Esophagus squamous epithelium (tissue), 4 donors: Measurements from ENCODE around the gene SFTPA2.
"Not testable (repeated sequence)": the region's sequence is repeated elsewhere in the genome, so short reads cannot be mapped to it uniquely, and the experiment has no call there.

ENCODE experiments used
- POLR2A ChIP-seq, 4 donors: fragments of 450-650 bp; IDR thresholded peaks; one replicate each; pipeline ENCODE4 v1.6.1; 2017; ENCODE audit warnings: antibody characterized with exemption in 4 of 4, mild to moderate bottlenecking in 4 of 4, moderate library complexity in 3 of 4
- TF ChIP-seq, protein P1 (sequence below), 6 experiments: fragments of 450-650 bp in 4 of 6; fragments of 200-600 bp in 2 of 6; sonication (generic) in 2 of 6; IDR thresholded peaks; one replicate each; pipeline ENCODE4 v1.5.1; 2016 to 2019; ENCODE audit warnings: antibody characterized with exemption in 6 of 6, mild to moderate bottlenecking in 4 of 6, moderate library complexity in 4 of 6

DNA sequence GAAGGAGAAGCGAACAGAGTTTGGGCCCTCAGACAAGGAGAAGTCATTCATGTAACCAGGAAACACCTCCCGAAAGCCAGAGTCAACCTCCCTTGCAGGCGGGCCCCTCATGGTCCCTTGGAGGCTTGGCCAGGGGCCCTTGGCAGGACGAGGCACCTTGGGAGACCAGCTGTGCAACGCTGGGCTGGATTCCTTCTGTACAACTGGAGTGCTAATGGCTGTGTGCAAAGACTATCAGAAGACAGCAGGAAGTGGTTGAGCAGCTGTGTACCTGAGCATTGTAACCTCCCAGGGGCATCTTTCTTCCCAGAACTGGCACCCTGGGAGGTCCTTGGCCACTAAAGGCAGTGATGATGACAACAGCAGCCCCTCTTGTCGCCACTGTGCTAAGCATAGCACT is 38.5 kb downstream of the SFTPA2 start:
- TF ChIP-seq POLR2A (IDR thresholded peaks at IDR 0.05) = not testable (repeated sequence)
- TF ChIP-seq, protein P1, sequence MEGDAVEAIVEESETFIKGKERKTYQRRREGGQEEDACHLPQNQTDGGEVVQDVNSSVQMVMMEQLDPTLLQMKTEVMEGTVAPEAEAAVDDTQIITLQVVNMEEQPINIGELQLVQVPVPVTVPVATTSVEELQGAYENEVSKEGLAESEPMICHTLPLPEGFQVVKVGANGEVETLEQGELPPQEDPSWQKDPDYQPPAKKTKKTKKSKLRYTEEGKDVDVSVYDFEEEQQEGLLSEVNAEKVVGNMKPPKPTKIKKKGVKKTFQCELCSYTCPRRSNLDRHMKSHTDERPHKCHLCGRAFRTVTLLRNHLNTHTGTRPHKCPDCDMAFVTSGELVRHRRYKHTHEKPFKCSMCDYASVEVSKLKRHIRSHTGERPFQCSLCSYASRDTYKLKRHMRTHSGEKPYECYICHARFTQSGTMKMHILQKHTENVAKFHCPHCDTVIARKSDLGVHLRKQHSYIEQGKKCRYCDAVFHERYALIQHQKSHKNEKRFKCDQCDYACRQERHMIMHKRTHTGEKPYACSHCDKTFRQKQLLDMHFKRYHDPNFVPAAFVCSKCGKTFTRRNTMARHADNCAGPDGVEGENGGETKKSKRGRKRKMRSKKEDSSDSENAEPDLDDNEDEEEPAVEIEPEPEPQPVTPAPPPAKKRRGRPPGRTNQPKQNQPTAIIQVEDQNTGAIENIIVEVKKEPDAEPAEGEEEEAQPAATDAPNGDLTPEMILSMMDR (IDR thresholded peaks at IDR 0.05) = not testable (repeated sequence)
